ENCODE data around the gene SBF2.

- TF ChIP-seq POLR2AphosphoS5 (IDR thresholded peaks at IDR 0.05; ENCODE audit: low read depth, low read length) (no peak), POLR2A (IDR thresholded peaks at IDR 0.05; ENCODE audit: low read depth, low read length) (no peak), TAF1 (IDR thresholded peaks at IDR 0.05; ENCODE audit: low read depth, low read length) (no peak), SPI1 (IDR thresholded peaks at IDR 0.05; ENCODE audit: low read depth, low read length) (no peak), POU2F2 (IDR thresholded peaks at IDR 0.05; ENCODE audit: low read depth, low read length) (no peak)
Measured at GRCh38 chr11:10301656-10302358, 7.8 kb upstream of the SBF2 start.
